HepG2 (cell line): Measurements from ENCODE around the gene NUDT2. TPM values are rescaled to one million over a fixed set of nuclear protein-coding genes. Genes with fewer than 3 reads are reported as not detected.

Experiments
- AGO1 ChIP-seq: fragments of 200-400 bp; formaldehyde crosslinking; IDR thresholded peaks from 2 replicates; pipeline ENCODE4 v1.6.1; 2017; ENCODE audit warnings: mild to moderate bottlenecking, low read depth, low read length, moderate library complexity; ENCODE audit not compliant: poor library complexity, severe bottlenecking
- GATA4 ChIP-seq: sonication (generic); IDR thresholded peaks from 2 replicates; pipeline ENCODE4 v1.6.1; 2016; ENCODE audit warnings: antibody characterized with exemption, low read depth, borderline replicate concordance
- JUND ChIP-seq: sonication (generic); formaldehyde crosslinking; IDR thresholded peaks from 2 replicates; pipeline ENCODE4 v1.8.0; 2022; ENCODE audit warnings: mild to moderate bottlenecking, missing genetic modification reagents
- MAFF ChIP-seq: IDR thresholded peaks from 2 replicates; pipeline ENCODE4 v1.6.1; 2011; ENCODE audit warnings: low read depth, low read length, improper control_type of control experiment
- MATR3 ChIP-seq: sonication (generic); formaldehyde crosslinking; IDR thresholded peaks from 2 replicates; pipeline ENCODE4 v1.4.0; 2020; ENCODE audit warnings: missing genetic modification reagents
- MTF1 ChIP-seq: sonication (generic); formaldehyde crosslinking; IDR thresholded peaks from 2 replicates; pipeline ENCODE4 v1.5.0; 2020; ENCODE audit warnings: missing genetic modification reagents
- MXI1 ChIP-seq: IDR thresholded peaks from 3 replicates; pipeline ENCODE4 v1.6.1; 2012; ENCODE audit warnings: low read depth, low read length, inconsistent platforms, borderline replicate concordance
- RAD21 ChIP-seq: fragments of 450-650 bp; formaldehyde crosslinking; IDR thresholded peaks from 2 replicates; pipeline ENCODE4 v1.5.0; 2020; ENCODE audit warnings: mild to moderate bottlenecking
- RELA ChIP-seq: sonication (generic); formaldehyde crosslinking; IDR thresholded peaks from 2 replicates; pipeline ENCODE4 v1.4.0; 2020; ENCODE audit warnings: missing genetic modification reagents
- SIN3B ChIP-seq: fragments of 150-350 bp; IDR thresholded peaks from 2 replicates; pipeline ENCODE4 v1.6.1; 2014; ENCODE audit warnings: low read length
- SYNCRIP ChIP-seq: fragments of 200-400 bp; formaldehyde crosslinking; IDR thresholded peaks from 2 replicates; pipeline ENCODE4 v1.6.1; 2018; ENCODE audit warnings: mild to moderate bottlenecking, low read depth, low read length; ENCODE audit not compliant: insufficient read depth
- THAP11 ChIP-seq: IDR thresholded peaks from 2 replicates; pipeline ENCODE4 v1.6.1; 2016; ENCODE audit warnings: missing biosample characterization, missing genetic modification reagents
- polyA plus RNA-seq, 8 experiments: library from polyadenylated mRNA; depleted of rRNA in 3 of 8; stranded (reverse) in 7 of 8; unstranded in 1 of 8; fragments of >200 nt; fragmentation: Illumina TruSeq in 4 of 8; extraction: Trizol in 4 of 8; gene quantifications; 2 replicates each; pipeline versions ENCODE4 v1.2.1 to v1.2.3, GENCODE V29; 2011 to 2016; ENCODE audit warnings: low read depth in 4 of 8, missing spikeins in 1 of 8, mixed read lengths in 1 of 8; ENCODE audit not compliant: insufficient read depth in 1 of 8
- total RNA-seq, 5 experiments: library from RNA; depleted of rRNA; stranded (reverse); fragments of >200 nt; fragmentation: Illumina TruSeq; extraction: Trizol; gene quantifications; 2 replicates each; pipeline ENCODE4 v1.2.3, GENCODE V29; 2016; ENCODE audit warnings: low read depth in 1 of 5
- TF ChIP-seq, protein P1 (sequence below): sonication (generic); formaldehyde crosslinking; IDR thresholded peaks from 2 replicates; pipeline ENCODE4 v1.5.0; 2020; ENCODE audit warnings: mild to moderate bottlenecking, missing genetic modification reagents, moderate library complexity
- TF ChIP-seq, protein P2 (sequence below): sonication (generic); formaldehyde crosslinking; conservative IDR thresholded peaks from 2 replicates; pipeline ENCODE4 v1.4.0; 2020; ENCODE audit warnings: mild to moderate bottlenecking, missing genetic modification reagents, moderate library complexity
- TF ChIP-seq, protein P3 (sequence below): sonication (generic); formaldehyde crosslinking; IDR thresholded peaks from 2 replicates; pipeline ENCODE4 v1.5.0; 2020; ENCODE audit warnings: missing genetic modification reagents

The NUDT2 gene
- total and polyA plus RNA-seq, 2 of the 13 experiments (the other 11 are each of a cell fraction or from before 2014, with no cell fraction given): 19.9 to 24.6 TPM

DNA sequence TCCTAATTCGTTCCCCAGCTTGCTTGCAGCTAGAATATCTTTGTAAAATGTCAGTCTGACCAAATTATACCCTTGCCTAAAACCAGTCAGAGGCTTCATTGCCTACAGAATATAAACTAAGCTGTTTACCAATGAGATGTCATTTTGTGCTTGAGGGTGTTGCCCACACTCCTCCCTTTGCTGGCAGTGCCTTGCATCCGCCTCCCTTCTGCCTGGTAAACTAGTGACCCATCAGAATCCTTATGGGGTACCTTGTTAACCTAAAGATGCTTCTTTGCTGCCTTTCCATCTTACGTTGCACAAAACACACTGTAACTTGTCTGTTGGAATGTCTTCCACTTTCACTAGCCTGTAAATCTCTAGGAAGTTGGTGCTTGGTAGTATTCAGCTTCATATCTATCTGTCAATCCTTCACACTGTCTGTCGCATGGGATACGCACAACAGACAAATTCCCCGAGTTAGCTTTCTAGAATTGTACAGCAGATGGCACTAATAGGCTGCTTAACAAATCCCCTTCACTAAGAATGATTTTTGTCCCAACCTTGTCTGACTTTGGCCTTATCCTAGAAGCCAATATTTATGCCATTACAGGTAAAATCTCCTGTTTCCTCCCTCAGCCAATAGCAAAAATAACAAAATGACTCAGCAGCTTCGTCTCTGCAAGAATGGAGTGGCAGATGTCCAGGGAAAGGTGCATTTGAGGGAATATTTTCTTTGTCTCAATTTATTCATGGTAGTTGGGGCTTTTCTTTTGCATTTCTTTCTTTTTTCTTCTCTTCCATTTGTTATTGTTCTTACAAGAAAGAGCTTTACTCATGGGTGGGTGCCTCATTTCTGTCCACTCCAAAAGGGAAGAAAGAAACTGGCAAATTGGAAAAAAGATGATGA lies 3.0 kb downstream of the NUDT2 start (continued):
- TF ChIP-seq, protein P1, sequence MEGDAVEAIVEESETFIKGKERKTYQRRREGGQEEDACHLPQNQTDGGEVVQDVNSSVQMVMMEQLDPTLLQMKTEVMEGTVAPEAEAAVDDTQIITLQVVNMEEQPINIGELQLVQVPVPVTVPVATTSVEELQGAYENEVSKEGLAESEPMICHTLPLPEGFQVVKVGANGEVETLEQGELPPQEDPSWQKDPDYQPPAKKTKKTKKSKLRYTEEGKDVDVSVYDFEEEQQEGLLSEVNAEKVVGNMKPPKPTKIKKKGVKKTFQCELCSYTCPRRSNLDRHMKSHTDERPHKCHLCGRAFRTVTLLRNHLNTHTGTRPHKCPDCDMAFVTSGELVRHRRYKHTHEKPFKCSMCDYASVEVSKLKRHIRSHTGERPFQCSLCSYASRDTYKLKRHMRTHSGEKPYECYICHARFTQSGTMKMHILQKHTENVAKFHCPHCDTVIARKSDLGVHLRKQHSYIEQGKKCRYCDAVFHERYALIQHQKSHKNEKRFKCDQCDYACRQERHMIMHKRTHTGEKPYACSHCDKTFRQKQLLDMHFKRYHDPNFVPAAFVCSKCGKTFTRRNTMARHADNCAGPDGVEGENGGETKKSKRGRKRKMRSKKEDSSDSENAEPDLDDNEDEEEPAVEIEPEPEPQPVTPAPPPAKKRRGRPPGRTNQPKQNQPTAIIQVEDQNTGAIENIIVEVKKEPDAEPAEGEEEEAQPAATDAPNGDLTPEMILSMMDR: peak; percentile 87
- TF ChIP-seq MTF1 (CRISPR knock-in tag): no peak
- no peak for TF ChIP-seq AGO1
- no peak for TF ChIP-seq JUND (CRISPR knock-in tag)
- no peak for TF ChIP-seq SIN3B
- TF ChIP-seq MATR3: no peak
- TF ChIP-seq SYNCRIP: no peak
- peak; percentile 87 for TF ChIP-seq RAD21 (CRISPR knock-in tag)
- TF ChIP-seq RELA (CRISPR knock-in tag): no peak
- 0 out of 2 replicates have a peak, but pooled peaks have one; percentile 18 for TF ChIP-seq MAFF
- TF ChIP-seq, protein P2, sequence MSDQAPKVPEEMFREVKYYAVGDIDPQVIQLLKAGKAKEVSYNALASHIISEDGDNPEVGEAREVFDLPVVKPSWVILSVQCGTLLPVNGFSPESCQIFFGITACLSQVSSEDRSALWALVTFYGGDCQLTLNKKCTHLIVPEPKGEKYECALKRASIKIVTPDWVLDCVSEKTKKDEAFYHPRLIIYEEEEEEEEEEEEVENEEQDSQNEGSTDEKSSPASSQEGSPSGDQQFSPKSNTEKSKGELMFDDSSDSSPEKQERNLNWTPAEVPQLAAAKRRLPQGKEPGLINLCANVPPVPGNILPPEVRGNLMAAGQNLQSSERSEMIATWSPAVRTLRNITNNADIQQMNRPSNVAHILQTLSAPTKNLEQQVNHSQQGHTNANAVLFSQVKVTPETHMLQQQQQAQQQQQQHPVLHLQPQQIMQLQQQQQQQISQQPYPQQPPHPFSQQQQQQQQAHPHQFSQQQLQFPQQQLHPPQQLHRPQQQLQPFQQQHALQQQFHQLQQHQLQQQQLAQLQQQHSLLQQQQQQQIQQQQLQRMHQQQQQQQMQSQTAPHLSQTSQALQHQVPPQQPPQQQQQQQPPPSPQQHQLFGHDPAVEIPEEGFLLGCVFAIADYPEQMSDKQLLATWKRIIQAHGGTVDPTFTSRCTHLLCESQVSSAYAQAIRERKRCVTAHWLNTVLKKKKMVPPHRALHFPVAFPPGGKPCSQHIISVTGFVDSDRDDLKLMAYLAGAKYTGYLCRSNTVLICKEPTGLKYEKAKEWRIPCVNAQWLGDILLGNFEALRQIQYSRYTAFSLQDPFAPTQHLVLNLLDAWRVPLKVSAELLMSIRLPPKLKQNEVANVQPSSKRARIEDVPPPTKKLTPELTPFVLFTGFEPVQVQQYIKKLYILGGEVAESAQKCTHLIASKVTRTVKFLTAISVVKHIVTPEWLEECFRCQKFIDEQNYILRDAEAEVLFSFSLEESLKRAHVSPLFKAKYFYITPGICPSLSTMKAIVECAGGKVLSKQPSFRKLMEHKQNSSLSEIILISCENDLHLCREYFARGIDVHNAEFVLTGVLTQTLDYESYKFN (CRISPR knock-in tag): 0 out of 2 replicates have a peak, but pooled peaks have one; percentile 14
- TF ChIP-seq MXI1: 0 out of 3 replicates have a peak, but pooled peaks have one; percentile 24
- TF ChIP-seq, protein P3, sequence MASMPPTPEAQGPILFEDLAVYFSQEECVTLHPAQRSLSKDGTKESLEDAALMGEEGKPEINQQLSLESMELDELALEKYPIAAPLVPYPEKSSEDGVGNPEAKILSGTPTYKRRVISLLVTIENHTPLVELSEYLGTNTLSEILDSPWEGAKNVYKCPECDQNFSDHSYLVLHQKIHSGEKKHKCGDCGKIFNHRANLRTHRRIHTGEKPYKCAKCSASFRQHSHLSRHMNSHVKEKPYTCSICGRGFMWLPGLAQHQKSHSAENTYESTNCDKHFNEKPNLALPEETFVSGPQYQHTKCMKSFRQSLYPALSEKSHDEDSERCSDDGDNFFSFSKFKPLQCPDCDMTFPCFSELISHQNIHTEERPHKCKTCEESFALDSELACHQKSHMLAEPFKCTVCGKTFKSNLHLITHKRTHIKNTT (CRISPR knock-in tag): no peak
- no peak for TF ChIP-seq GATA4
- peak; percentile 64; the same call in 1 of the 2 replicates for TF ChIP-seq THAP11
